IMR-90 (cell line): ENCODE data around the gene DOCK4. TPM values are rescaled to one million over a fixed set of nuclear protein-coding genes. Genes with fewer than 3 reads are reported as not detected.

ENCODE experiments used
- ATAC-seq: fragments of 200-7000 bp; cut with Tn5 transposase; 2 replicates; pipeline ENCODE4 v1.9.1; 2020; ENCODE audit warnings: low read depth, mild to moderate bottlenecking, moderate library complexity
- BruUV-seq: library from RNA; stranded (reverse); fragments of 400-500 nt; replicated peaks from 2 replicates; lab custom pipeline; 2021; lab: Mats Ljungman, UMichigan
- CTCF ChIA-PET: fragments of 300-600 bp; formaldehyde crosslinking; extraction: SDS; loops from one replicate; lab custom pipeline; 2021; ENCODE audit warnings: antibody characterized with exemption; lab: Yijun Ruan, JAX
- POLR2A ChIA-PET: fragments of 300-600 bp; sonication (Branson Sonifier 250); formaldehyde crosslinking; loops from one replicate; lab custom pipeline; 2022; ENCODE audit warnings: antibody characterized with exemption; ENCODE audit not compliant: unreplicated experiment; lab: Charles Lee
- DNase-seq: peaks from one replicate; pipeline ENCODE4 v3.0.0; 2013
- H2AFZ ChIP-seq: replicated peaks from 2 replicates; pipeline ENCODE3; 2013; ENCODE audit warnings: low read length, mild to moderate bottlenecking; ENCODE audit not compliant: poor library complexity
- H2AK5ac ChIP-seq: 2 replicates; pipeline ENCODE4 v1.6.1; 2013; ENCODE audit warnings: low read depth, low read length, inconsistent platforms
- H2AK9ac ChIP-seq: replicated peaks from 2 replicates; pipeline ENCODE3; 2013; ENCODE audit warnings: mild to moderate bottlenecking, low read depth, low read length, moderate library complexity; ENCODE audit not compliant: poor library complexity
- H2BK120ac ChIP-seq: 2 replicates; pipeline ENCODE4 v1.6.1; 2013; ENCODE audit warnings: low read depth, low read length, inconsistent platforms
- H2BK15ac ChIP-seq: 3 replicates; pipeline ENCODE4 v1.6.1; 2013; ENCODE audit warnings: low read depth, low read length, inconsistent platforms
- H2BK20ac ChIP-seq: 2 replicates; pipeline ENCODE4 v1.6.1; 2013; ENCODE audit warnings: low read depth, mild to moderate bottlenecking, inconsistent platforms, low read length, moderate library complexity
- H2BK5ac ChIP-seq: 2 replicates; pipeline ENCODE4 v1.6.1; 2013; ENCODE audit warnings: mild to moderate bottlenecking, low read depth, low read length, inconsistent platforms; ENCODE audit not compliant: poor library complexity, severe bottlenecking
- H3K14ac ChIP-seq: replicated peaks from 2 replicates; pipeline ENCODE4 v1.6.1; 2013; ENCODE audit warnings: low read depth, low read length, inconsistent platforms
- H3K18ac ChIP-seq: 2 replicates; pipeline ENCODE4 v1.6.1; 2013; ENCODE audit warnings: low read depth, low read length, control low read depth
- H3K23ac ChIP-seq: 2 replicates; pipeline ENCODE4 v1.6.1; 2013; ENCODE audit warnings: low read depth, low read length, inconsistent platforms
- H3K27ac ChIP-seq: 2 replicates; pipeline ENCODE4 v1.5.1; 2013; ENCODE audit warnings: mild to moderate bottlenecking, control low read depth, low read length; ENCODE audit not compliant: insufficient read depth
- H3K27me3 ChIP-seq: 2 replicates; pipeline ENCODE4 v1.6.1; 2013; ENCODE audit warnings: low read length; ENCODE audit not compliant: control insufficient read depth, insufficient read depth
- H3K36me3 ChIP-seq: 2 replicates; pipeline ENCODE4 v1.6.1; 2013; ENCODE audit warnings: low read length, mixed read lengths; ENCODE audit not compliant: control insufficient read depth, insufficient read depth
- H3K4ac ChIP-seq: 2 replicates; pipeline ENCODE4 v1.6.1; 2013; ENCODE audit warnings: low read depth, low read length, inconsistent platforms
- H3K4me1 ChIP-seq: 2 replicates; pipeline ENCODE4 v1.6.1; 2013; ENCODE audit warnings: low read length, mixed read lengths; ENCODE audit not compliant: control insufficient read depth, insufficient read depth
- H3K4me2 ChIP-seq: 2 replicates; pipeline ENCODE4 v1.6.1; 2013; ENCODE audit warnings: low read depth, mild to moderate bottlenecking, control low read depth, low read length, moderate library complexity
- H3K4me3 ChIP-seq: 2 replicates; pipeline ENCODE4 v1.5.1; 2013; ENCODE audit warnings: low read depth, mild to moderate bottlenecking, control low read depth, low read length, moderate library complexity; ENCODE audit not compliant: insufficient read depth
- H3K56ac ChIP-seq: 2 replicates; pipeline ENCODE4 v1.6.1; 2013; ENCODE audit warnings: low read length, inconsistent platforms; ENCODE audit not compliant: insufficient read depth; ENCODE audit errors: extremely low read depth
- H3K79me1 ChIP-seq, 2 experiments: 2 replicates each; pipeline ENCODE4 v1.6.1; 2013; ENCODE audit warnings: low read length in 2 of 2, inconsistent platforms in 1 of 2, low read depth in 1 of 2
- H3K9ac ChIP-seq: 2 replicates; pipeline ENCODE4 v1.6.1; 2013; ENCODE audit warnings: low read depth, low read length, control low read depth
- H3K9me1 ChIP-seq: 2 replicates; pipeline ENCODE4 v1.6.1; 2013; ENCODE audit warnings: low read length, inconsistent platforms; ENCODE audit not compliant: insufficient read depth
- H3K9me3 ChIP-seq: 2 replicates; pipeline ENCODE4 v1.6.1; 2013; ENCODE audit warnings: low read length; ENCODE audit not compliant: control insufficient read depth, insufficient read depth
- H4K20me1 ChIP-seq: 2 replicates; pipeline ENCODE4 v1.6.1; 2013; ENCODE audit warnings: low read length, inconsistent platforms; ENCODE audit not compliant: insufficient read depth
- H4K5ac ChIP-seq: 2 replicates; pipeline ENCODE4 v1.6.1; 2013; ENCODE audit warnings: mild to moderate bottlenecking, low read depth, low read length, control low read depth
- H4K8ac ChIP-seq, 2 experiments: 2 replicates each; pipeline ENCODE4 v1.6.1; 2013; ENCODE audit warnings: low read depth in 2 of 2, low read length in 2 of 2, control low read depth in 1 of 2, inconsistent platforms in 1 of 2
- H4K91ac ChIP-seq: 2 replicates; pipeline ENCODE4 v1.6.1; 2013; ENCODE audit warnings: low read depth, low read length, inconsistent platforms; ENCODE audit not compliant: insufficient read depth
- BHLHE40 ChIP-seq: fragments of 150-350 bp; IDR thresholded peaks from 2 replicates; pipeline ENCODE4 v1.6.1; 2016; ENCODE audit warnings: mild to moderate bottlenecking, low read depth, low read length
- CEBPB ChIP-seq: IDR thresholded peaks from 2 replicates; pipeline ENCODE4 v1.6.1; 2012; ENCODE audit warnings: low read depth, low read length, improper control_type of control experiment
- CHD1 ChIP-seq: IDR thresholded peaks from 2 replicates; pipeline ENCODE4 v1.6.1; 2012; ENCODE audit warnings: low read depth, low read length, improper control_type of control experiment
- CTCF ChIP-seq: conservative IDR thresholded peaks from 2 replicates; pipeline ENCODE4 v1.5.1; 2012; ENCODE audit warnings: mild to moderate bottlenecking, low read depth, low read length, improper control_type of control experiment
- ELK1 ChIP-seq: fragments of 150-350 bp; IDR thresholded peaks from 2 replicates; pipeline ENCODE4 v1.6.1; 2016; ENCODE audit warnings: low read depth, mild to moderate bottlenecking, low read length, moderate library complexity, borderline replicate concordance
- FOS ChIP-seq: fragments of 150-350 bp; IDR thresholded peaks from 2 replicates; pipeline ENCODE4 v1.6.1; 2016; ENCODE audit warnings: low read depth, low read length
- MAZ ChIP-seq: IDR thresholded peaks from 2 replicates; pipeline ENCODE4 v1.6.1; 2012; ENCODE audit warnings: low read depth, mild to moderate bottlenecking, low read length, improper control_type of control experiment, moderate library complexity, borderline replicate concordance
- MXI1 ChIP-seq: IDR thresholded peaks from 2 replicates; pipeline ENCODE4 v1.6.1; 2012; ENCODE audit warnings: low read depth, mild to moderate bottlenecking, low read length, moderate library complexity, borderline replicate concordance
- NFE2L2 ChIP-seq: fragments of 150-350 bp; IDR thresholded peaks from 2 replicates; pipeline ENCODE4 v1.6.1; 2016; ENCODE audit warnings: low read depth, mild to moderate bottlenecking, low read length
- POLR2A ChIP-seq: IDR thresholded peaks from 2 replicates; pipeline ENCODE4 v1.6.1; 2012; ENCODE audit warnings: mild to moderate bottlenecking, low read depth, low read length
- RCOR1 ChIP-seq: IDR thresholded peaks from 2 replicates; pipeline ENCODE4 v1.6.1; 2012; ENCODE audit warnings: mild to moderate bottlenecking, low read length, improper control_type of control experiment; ENCODE audit not compliant: insufficient replicate concordance
- RFX5 ChIP-seq: IDR thresholded peaks from 2 replicates; pipeline ENCODE4 v1.8.0; 2012; ENCODE audit warnings: low read depth, mild to moderate bottlenecking, low read length, moderate library complexity
- SMC3 ChIP-seq: fragments of 150-350 bp; IDR thresholded peaks from 2 replicates; pipeline ENCODE4 v1.6.1; 2016; ENCODE audit warnings: low read depth, mild to moderate bottlenecking, antibody characterized with exemption, low read length, moderate library complexity
- USF2 ChIP-seq: fragments of 150-350 bp; IDR thresholded peaks from 2 replicates; pipeline ENCODE4 v1.6.1; 2017; ENCODE audit warnings: mild to moderate bottlenecking, antibody characterized with exemption, low read length, low read depth
- WGBS, 2 experiments: methylation state at CpG; one replicate each; pipeline versions ENCODE4 v1.1.5 to v1.1.7; 2013; ENCODE audit warnings: missing lambda C conversion rate in 2 of 2; ENCODE audit not compliant: insufficient read length in 1 of 2; ENCODE audit errors: extremely low coverage in 2 of 2; 5-methylcytosine and 5-hydroxymethylcytosine counted together
- dilution Hi-C: fragments of 300-500 bp; cut with HindIII; formaldehyde crosslinking; loops from one replicate; pipeline ENCODE4 v1.14.3; 2018; ENCODE audit warnings: low sequenced_read_pairs; ENCODE audit not compliant: unreplicated experiment
- in situ Hi-C: fragments of 300-500 bp; cut with MboI; formaldehyde crosslinking; loops from 3 replicates; pipeline ENCODE4 v1.14.3; 2019; ENCODE audit warnings: low sequenced_read_pairs, inconsistent platforms, mixed read lengths
- intact Hi-C: fragments of 100-400 bp; cut with micrococcal nuclease; formaldehyde crosslinking; loops from 2 replicates; pipeline ENCODE4 v1.10.0; 2022
- polyA plus RNA-seq, 3 experiments: library from polyadenylated mRNA; depleted of rRNA; stranded (reverse); fragments of >200 nt; gene quantifications; 2 replicates each; pipeline ENCODE4 v1.2.3, GENCODE V29; 2012; ENCODE audit warnings: low replicate concordance in 1 of 3
- total RNA-seq: library from RNA; depleted of rRNA; stranded (reverse); fragments of >200 nt; gene quantifications from 2 replicates; pipeline ENCODE4 v1.2.3, GENCODE V29; 2012

Gene DOCK4
- total and polyA plus RNA-seq, 2 of the 4 experiments (the other 2 are of a cell fraction) = 4.4 to 12.2 TPM

GRCh38 chr7:112067200-112067599 is 139.0 kb downstream of the DOCK4 start:
- H3K9me1 ChIP-seq = 0 out of 2 replicates have a peak, but pooled peaks cover 3% of the 10 kb centered on the region
- H3K79me1 ChIP-seq = peaks cover 4 to 15% of the 10 kb centered on the region in 2 experiments; a peak in 2 of 4 replicates
- H4K91ac ChIP-seq = no peak overlapping the region
- H2BK20ac ChIP-seq = no peak overlapping the region
- no peak overlapping the region for H2BK15ac ChIP-seq
- no peak overlapping the region for H2AK9ac ChIP-seq
- TF ChIP-seq RFX5 (no peak), USF2 (no peak), CEBPB (no peak), CHD1 (no peak), FOS (no peak), NFE2L2 (no peak), RCOR1 (no peak), BHLHE40 (no peak), MAZ (no peak), SMC3 (no peak), ELK1 (no peak), CTCF (no peak), POLR2A (no peak), MXI1 (no peak)
- WGBS, 2 experiments = 60% methylated on average over 1 of the region's 2 CpGs; no CpG with 5 or more reads in 1 of the 2 experiments
- H3K4me2 ChIP-seq = no peak overlapping the region
- BruUV-seq = no TSS peak
- H3K9ac ChIP-seq = no peak overlapping the region
- ChIA-PET POLR2A (interaction anchor here (0.6 kb wide), 1 partner anchor 10 kb away, joined by 3 read pairs; no protein-coding TSS in a partner anchor), CTCF (interaction anchor here (1.0 kb wide), 1 partner anchor 13 kb away, joined by 4 read pairs; no protein-coding TSS in a partner anchor)
- DNase-seq (no peak), ATAC-seq (no peak)
- H2BK5ac ChIP-seq = no peak overlapping the region
- no peak overlapping the region for H3K4ac ChIP-seq
- H4K8ac ChIP-seq = no peak overlapping the region
- H2AK5ac ChIP-seq = no peak overlapping the region
- H2BK120ac ChIP-seq = no peak overlapping the region
- no peak overlapping the region for H3K14ac ChIP-seq
- H3K9me3 ChIP-seq = no peaks in the 10 kb centered on the region
- no peak overlapping the region for H3K27ac ChIP-seq
- intact Hi-C loops (no loop called here), dilution Hi-C loops (no loop called here), in situ Hi-C loops (no loop called here)
- no peak overlapping the region for H2AFZ ChIP-seq
- no peak overlapping the region for H3K4me3 ChIP-seq
- no peaks in the 10 kb centered on the region for H3K27me3 ChIP-seq
- no peak overlapping the region for H4K5ac ChIP-seq
- no peaks in the 10 kb centered on the region for H3K36me3 ChIP-seq
- H3K4me1 ChIP-seq = peaks cover 2% of the 10 kb centered on the region
- no peak overlapping the region for H3K56ac ChIP-seq
- H4K20me1 ChIP-seq = no peaks in the 10 kb centered on the region; the same call in 1 of the 2 replicates
- H3K23ac ChIP-seq = no peak overlapping the region
- H3K18ac ChIP-seq = no peak overlapping the region
